D721Med (cell line): ENCODE data around the gene NR2F1-AS1.
"Not testable (repeated sequence)": the region's sequence is repeated elsewhere in the genome, so short reads cannot be mapped to it uniquely, and the experiment has no call there.

ENCODE experiments used
- DNase-seq: peaks from one replicate; pipeline ENCODE4 v3.0.0; 2011; ENCODE audit warnings: low spot score; ENCODE audit not compliant: insufficient read length
- FAIRE-seq: peaks from 2 replicates; lab custom pipeline; 2011; peaks lifted over from hg19 to GRCh38; lab: Jason Lieb, UNC
- CTCF ChIP-seq: IDR thresholded peaks from 2 replicates; pipeline ENCODE4 v1.5.1; 2012; ENCODE audit warnings: mild to moderate bottlenecking, control low read depth; ENCODE audit not compliant: insufficient read depth; ENCODE audit errors: missing control alignments

The NR2F1-AS1 gene

DNA sequence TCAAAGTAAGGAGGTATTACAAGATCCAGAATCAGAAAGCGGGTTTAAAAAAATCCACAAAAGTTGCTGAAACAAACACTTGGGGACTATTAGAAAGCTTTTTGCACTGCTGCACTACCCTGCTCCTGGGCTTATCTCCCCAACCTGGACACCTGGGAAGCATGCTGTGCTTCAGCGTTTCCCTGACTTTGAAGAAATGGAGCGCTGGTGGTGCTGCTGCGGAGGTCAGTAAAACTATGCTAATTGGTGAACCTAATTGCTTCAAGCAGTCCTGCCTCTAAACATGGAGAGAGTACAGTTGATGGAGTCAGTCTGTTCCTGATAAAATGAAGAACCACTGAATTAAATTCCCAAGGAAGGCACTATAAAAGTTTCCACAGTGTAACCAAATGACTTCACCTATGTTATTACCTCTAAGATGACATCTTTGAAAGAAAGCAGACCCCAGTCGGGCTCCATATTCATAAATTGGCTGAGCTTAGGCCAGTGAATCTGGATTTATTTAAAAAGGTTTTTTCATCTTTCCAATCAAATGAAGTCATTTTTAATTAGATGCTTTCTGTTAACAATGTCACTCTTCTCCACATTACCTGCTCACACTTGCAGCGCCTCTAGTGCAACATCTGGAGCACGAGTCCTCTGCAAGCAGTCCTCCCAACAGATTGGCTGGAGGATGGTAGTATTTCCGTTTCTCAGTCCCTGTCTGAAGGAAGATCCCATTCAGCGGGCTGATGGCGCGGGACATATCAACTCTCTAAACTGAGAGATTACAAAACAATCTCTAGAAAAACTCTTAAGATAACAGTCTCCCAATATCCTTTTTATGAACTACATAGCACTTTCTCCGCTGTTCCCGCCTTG lies 11.5 kb downstream of the NR2F1-AS1 start:
- no peak for DNase-seq
- no peak for FAIRE-seq
- TF ChIP-seq CTCF, result no peak

- no peak for FAIRE-seq
- DNase-seq, result no peak
- no peak for TF ChIP-seq CTCF
These were observed 13.6 kb downstream of the NR2F1-AS1 start for GRCh38 chr5:93567424-93567823.

GRCh38 chr5:93566091-93566490 lies 14.9 kb downstream of the NR2F1-AS1 start:
- FAIRE-seq (no peak), DNase-seq (no peak)

GRCh38 chr5:93557021-93557604 lies 23.9 kb downstream of the NR2F1-AS1 start:
- no peak for FAIRE-seq
- no peak for DNase-seq
- TF ChIP-seq CTCF, result no peak

More at GRCh38 chr5:93566091-93566490, 14.9 kb downstream of the NR2F1-AS1 start:
- no peak for TF ChIP-seq CTCF

- FAIRE-seq, DNase-seq: not testable (repeated sequence)
These were observed 31.4 kb downstream of the NR2F1-AS1 start for GRCh38 chr5:93549594-93549993.

GRCh38 chr5:93545872-93546271 lies 35.1 kb downstream of the NR2F1-AS1 start:
- no peak for DNase-seq
- no peak for FAIRE-seq
- no peak for TF ChIP-seq CTCF

GRCh38 chr5:93532370-93532769 lies 48.6 kb downstream of the NR2F1-AS1 start:
- DNase-seq, result no peak
- no peak for TF ChIP-seq CTCF
- no peak for FAIRE-seq

- not testable (repeated sequence) for DNase-seq, FAIRE-seq
These were observed 59.2 kb downstream of the NR2F1-AS1 start for GRCh38 chr5:93521815-93522214.
